Subcutaneous adipose tissue (tissue), 4 donors: ENCODE measurements around the gene NFKBIB. TPM values are rescaled to one million over a fixed set of nuclear protein-coding genes. Genes with fewer than 3 reads are reported as not detected.

Experiments used
- CTCF ChIP-seq: fragments of 450-650 bp; IDR thresholded peaks from one replicate; pipeline ENCODE4 v1.5.1; 2016; ENCODE audit warnings: low read depth, mild to moderate bottlenecking, control low read depth, antibody characterized with exemption, moderate library complexity
- total RNA-seq, 4 donors: library from RNA; depleted of rRNA; stranded (reverse); fragments of >200 nt; gene quantifications; one replicate each; pipeline ENCODE4 v1.1.0, GENCODE V29; 2016

NFKBIB gene
- total RNA-seq, 4 donors from 2014 or later, result 6.5 to 24.3 (median 16.5) TPM

GRCh38 chr19:38893341-38893771 is 6.4 kb upstream of the NFKBIB start:
- no peak for TF ChIP-seq CTCF

GRCh38 chr19:38894968-38895367 is 4.8 kb upstream of the NFKBIB start:
- TF ChIP-seq CTCF, result no peak

DNA sequence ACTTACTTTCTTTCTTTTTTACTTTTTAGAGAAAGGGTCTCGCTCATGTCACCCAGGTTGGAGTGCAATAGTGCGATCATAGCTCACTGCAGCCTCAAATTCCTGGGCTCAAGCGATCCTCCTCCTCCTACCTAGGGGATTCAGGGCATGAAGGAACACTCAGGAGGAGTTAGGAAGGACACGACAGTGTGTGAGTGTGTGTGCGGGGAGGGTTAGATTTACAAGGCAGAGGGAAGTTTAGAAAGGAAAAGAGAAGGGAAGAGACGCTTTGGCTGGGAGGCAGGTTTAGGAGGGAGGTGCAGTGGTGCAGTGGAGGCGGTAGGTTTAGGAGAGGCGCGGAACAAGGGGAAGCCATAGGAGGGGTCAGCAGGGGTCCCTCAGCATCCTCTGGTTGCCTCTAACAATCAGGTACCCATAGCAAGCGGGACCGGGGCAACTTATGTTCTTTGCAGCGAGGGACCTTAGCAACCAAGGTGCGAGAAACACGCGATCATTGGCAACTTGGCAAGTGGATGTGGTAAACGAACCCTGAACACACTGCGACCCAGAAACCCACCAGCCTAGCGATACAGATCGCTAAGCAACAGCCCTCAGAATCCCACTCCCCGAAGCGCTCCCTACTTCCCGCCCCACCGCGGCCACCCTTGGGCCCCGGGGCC is 852 bp upstream of the NFKBIB start:
- no peak for TF ChIP-seq CTCF

- TF ChIP-seq CTCF, result no peak
These were observed 447 bp downstream of the NFKBIB start for GRCh38 chr19:38900202-38900629.

DNA sequence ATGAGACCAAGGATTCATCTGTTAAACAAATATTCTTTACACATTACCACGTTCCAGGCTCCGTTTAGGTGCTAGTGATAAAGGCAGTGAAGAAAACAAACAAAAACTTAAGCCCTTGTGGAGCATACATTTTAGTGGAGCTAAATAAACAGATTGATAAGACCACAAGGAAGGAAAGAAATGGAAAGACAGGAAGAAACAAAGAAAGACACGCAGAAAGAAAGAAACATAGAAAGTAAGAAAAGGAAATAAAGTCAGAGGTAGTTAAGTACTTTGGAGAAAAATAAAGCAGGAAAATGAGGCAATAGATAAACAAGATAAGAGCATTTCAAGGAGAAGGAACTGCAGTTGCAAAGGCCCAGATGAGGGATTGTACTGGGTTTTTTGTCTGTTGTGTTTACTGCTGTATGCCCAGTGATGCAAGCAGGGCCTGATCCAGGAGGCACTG is 998 bp downstream of the NFKBIB start:
- no peak for TF ChIP-seq CTCF

- TF ChIP-seq CTCF, result no peak
These were observed 1.9 kb downstream of the NFKBIB start for GRCh38 chr19:38901683-38902082.

DNA sequence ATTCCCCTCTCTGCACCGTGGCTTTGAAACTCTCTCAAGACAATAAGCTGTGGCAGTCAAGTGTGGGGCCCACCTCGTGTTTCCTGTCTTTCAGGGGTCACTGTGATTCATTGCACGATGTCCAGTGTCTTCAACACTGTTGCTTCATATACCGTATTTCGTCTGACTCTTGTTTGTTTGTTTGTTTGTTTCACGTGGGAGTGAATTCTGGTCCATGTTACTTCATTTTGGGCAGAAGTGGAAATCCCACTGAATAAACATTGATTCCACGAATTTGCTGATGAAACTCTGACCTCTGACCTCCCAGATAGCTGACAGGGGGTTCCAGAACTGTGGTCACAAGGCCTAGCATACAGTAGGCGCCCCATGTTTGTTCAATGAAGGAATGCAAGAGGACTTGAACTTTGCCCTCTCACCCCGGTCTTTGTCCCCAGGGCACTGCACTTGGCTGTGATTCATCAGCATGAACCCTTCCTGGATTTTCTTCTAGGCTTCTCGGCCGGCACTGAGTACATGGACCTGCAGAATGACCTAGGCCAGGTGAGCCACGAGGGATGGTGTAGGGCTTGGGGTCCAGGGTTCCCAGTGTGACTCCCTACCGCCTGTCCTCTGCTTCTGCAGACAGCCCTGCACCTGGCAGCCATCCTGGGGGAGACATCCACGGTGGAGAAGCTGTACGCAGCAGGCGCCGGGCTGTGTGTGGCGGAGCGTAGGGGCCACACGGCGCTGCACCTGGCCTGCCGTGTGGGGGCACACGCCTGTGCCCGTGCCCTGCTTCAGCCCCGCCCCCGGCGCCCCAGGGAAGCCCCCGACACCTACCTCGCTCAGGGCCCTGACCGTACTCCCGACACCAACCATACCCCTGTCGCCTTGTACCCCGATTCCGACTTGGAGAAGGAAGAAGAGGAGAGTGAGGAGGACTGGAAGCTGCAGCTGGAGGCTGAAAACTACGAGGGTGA is 5.1 kb downstream of the NFKBIB start:
- TF ChIP-seq CTCF, result no peak
